Embryonic facial prominence (tissue), 1 donor: Measurements from ENCODE around the gene IDH3G.
"Not testable (repeated sequence)": the region's sequence is repeated elsewhere in the genome, so short reads cannot be mapped to it uniquely, and the experiment has no call there.

Experiments
- DNase-seq: peaks from one replicate; pipeline ENCODE4 v3.0.0-alpha.2; 2016; ENCODE audit errors: extremely low spot score

Gene IDH3G

DNA sequence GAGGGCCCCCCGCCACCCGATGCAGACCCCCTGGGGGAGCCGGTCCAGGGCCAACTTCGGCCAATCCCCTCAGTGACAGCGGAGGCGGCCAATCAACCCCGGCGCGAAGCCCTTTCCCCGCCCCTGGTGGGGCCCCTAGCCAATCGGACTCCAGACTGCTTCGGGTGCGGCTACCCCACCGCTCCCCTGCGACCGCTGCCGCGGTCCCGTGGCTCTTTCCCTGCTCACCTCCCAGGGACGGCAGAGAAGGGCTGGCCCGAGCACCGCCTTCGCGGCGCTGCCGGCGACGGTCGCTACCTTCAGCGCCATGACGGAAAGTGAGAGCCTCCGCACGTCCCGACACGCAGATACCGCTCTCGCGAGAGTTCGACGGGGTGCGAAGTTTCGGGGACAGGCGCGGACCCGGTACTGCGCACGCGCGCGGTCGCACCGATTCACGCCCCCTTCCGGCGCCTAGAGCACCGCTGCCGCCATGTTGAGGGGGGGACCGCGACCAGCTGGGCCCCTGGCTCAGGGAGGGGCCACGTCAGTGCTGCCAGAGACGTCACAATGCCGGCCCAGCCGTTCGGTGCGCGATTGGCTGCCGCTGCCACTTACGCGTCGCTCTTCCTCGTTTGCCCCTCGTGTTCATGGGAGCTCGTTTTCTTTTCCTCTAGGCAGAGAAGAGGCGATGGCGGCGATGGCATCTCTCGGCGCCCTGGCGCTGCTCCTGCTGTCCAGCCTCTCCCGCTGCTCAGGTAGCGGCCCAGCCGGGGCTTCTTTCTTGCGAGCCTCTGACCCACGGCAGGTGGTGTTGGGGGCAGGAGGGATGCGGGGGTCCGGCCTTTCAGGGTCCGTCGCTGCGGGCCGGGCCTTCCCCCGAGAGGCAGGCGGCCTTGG, at the start of gene IDH3G, which contains the start of gene SSR4:
Gene IDH3G (minus strand): TSS at position 358 of the 879 bp plus-strand sequence. CDS start 49 bp downstream, at position 309.
Gene SSR4 (plus strand): TSS at position 651 of the 879 bp plus-strand sequence. CDS start 20 bp downstream, at position 671.
- peak; percentile 89 for DNase-seq

DNA sequence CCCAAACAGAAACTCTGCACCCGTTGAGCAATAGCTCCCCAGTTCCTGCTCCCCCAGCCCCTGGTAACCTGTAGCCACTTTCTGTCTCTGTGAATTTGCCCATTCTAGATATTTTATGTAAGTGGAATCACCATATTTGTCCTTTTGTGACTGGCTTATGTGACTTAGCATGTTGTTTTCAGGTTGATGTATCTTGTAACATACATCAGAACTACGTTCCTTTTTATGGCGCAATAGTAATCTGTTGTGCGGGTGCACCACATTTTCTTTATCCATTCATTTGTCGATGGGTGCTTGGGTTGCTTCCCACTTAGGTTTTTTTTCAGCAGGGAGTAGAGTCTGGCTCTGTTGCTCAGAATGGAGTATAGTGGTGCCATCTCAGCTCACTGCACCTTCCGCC, 42.7 kb upstream of the IDH3G start:
- no peak for DNase-seq

DNA sequence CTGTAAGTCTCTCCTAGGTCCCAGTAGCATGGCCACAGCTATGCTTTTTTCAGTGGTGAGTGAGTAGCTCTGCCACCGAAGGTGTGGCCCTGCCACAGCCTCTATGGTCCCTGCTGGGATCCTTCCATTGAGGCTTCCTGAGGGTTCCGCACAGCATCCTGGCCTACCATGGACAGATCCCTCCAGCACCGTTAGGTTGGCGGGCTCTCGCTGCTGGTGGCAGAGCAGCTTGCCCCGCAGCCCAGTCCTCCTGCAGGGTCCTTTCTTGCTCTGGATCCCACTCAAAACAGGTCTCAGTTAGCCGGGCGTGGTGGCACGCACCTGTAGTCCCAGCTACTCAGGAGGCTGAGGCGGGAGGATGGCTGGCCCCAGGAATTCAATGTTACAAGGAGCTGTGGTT, 38.6 kb upstream of the IDH3G start:
- no peak for DNase-seq

DNA sequence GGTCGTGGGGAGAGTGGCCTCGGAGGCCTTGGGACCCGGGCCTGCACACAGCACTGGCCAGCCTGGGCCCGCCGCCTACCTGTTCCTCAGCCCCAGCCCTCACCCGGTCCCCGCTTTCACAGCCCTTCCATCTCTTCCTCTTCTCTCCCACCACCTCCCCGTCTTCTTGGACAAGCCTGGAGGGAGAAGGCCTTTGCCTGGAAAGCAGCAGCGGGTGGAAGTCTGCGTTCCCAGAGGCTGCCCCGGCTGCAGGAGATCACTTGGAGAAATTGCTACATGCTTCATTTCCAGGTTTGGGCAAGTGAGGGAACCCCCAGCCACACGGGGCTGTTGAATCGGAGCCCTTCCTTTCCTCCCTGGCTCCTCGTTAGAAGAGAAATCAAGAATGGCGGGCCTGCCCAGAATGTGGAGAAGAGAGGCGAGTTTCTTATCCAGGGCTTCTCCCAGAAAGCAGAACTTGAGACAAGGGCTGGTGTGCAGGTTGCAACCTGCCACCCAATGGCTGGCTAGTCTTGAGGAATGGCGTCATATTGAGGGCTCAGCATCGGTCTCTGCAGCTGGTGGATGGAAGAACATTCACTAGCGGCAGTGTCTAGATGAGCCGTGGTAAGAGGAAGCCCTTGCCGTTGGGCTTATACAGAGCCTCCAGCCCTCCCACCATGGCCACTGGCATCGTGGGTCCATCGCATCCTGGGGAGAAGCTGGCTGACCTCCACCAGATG, 37.4 kb upstream of the IDH3G start:
- no peak for DNase-seq

DNA sequence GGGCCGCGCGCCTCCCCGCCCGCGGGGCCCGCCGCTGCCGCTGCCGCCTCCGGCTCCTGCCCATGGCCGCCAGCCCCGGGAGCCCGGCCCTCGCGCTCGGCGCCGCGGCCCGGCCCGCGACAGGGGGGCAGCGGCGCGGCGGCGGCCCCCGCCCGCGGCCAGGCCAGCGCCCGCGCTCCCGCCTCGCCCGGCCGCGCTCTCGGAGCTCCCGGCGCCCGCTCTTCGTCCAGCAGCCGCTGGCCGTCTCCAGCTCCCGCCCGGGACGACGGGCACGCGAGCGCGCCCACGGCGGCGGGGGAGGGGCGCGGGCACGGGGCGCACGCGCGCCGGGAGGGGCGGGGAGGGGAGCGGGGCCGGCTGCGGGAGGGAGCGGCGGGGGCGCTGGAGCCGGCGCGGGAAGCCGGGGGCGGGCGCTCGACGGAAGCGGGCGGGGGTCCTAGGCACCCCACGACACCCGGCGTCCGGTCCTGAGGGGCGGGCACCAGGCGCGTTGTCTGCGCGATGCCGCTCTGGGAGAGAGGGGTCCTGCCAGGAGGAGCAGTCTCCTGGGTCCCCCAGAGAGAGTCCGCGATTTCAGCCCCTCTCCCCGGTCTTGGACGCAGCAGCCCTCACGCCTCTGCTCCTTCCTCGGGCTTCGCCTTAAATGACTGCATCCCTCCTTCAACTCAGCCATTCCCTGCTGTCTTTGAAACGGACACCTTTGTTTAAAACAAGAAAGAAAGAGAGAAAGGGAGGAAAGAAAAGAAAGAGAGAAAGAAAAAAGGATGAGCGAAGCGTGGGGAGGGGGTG, 36.7 kb upstream of the IDH3G start:
- DNase-seq, result no peak

DNA sequence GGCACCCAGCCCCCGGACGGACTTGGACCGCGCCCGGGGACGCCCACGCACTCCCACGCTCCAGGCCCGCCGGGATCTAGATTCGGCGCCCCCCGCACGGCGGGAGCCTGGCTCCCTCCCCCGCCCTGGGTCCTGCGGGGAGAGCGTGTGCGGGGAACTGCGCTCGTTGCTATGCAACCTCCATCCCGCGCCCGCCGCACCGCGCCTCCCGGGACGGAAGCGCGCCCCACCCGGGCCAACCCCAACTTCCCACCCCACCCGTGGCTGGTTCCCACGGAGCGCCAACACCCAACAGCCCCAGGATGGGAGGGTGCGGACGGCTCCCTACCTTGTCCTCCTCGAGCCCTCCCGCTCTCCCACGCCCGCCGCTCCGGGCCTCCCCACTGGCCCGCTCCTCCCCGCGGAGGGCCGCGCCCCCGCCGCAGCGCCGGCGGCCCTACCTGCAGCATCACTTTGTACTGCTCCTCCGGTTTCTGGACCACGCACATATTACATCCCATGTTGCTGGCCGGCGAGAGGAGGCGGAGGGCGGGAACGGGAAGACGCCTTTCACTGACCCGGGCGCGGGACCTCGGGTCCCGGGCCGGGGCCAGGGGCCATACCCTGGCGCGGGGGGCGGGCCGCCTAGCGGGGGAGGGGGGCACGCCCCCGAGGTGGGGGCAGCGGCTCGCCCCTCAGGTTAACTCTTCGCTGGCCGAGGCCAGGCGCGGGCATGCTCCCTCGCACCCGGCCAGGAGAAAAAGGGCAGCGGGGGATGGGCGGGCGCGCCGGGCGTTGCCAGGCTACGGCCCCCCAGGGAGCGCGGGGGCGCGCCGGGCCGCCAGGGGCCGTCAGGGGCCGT, 35.8 kb upstream of the IDH3G start, which contains the start of gene PDZD4:
Gene PDZD4 (minus strand): TSS at position 746 of the 841 bp plus-strand sequence. CDS start 246 bp downstream, at position 500.
- no peak for DNase-seq

DNA sequence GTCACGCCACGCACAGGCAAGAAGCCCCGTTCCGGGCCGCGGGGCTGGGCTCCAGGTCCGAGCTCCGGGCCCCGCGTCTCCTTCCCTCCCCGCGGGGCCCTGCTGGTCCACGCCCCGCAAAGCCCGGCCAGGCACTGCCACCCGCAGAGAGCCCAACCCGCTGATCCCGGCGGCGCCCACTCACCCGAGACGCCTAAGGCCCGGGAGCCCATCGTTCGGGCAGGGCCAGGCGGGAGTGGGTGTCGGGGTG, 35.3 kb upstream of the IDH3G start:
- no peak for DNase-seq

DNA sequence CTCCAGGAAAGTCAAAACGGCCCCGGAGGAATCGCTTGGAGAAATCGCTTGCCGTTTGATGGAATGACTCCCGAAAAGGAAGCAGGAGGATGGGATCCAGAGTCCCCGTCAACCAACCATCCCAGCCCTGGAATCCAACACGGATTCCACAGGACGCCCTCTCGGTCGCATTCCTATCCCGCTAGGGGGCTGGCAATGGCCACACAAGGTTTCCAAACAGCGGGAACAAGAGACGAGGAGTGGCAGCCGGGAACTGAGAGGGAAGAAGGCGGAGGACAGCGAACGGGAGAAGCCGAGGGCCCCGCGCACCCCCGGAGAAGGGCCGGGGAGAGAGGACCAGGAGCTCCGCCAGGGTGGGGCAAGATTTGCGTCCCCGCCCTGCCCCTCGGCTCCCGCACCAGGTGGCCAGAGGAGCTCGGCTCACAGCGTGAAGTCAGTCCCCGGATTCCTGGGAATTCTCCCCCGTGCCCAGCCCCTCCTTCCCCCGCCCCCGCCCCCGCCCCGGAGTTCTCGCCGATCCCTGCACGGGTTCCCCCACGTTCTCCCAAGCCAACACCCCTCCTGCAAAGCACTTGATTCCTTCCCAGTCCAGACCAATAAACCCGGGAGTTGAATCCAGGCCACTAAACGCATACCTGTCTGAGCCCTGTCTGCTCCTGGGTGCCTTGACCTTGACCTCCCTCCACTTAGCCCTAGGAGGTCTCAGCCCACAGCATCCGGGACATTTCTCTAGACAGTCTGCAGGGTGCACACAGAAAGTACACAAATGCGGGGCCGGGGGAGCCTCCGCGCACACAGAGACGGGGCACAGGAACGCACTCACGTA, 34.8 kb upstream of the IDH3G start:
- no peak for DNase-seq

DNA sequence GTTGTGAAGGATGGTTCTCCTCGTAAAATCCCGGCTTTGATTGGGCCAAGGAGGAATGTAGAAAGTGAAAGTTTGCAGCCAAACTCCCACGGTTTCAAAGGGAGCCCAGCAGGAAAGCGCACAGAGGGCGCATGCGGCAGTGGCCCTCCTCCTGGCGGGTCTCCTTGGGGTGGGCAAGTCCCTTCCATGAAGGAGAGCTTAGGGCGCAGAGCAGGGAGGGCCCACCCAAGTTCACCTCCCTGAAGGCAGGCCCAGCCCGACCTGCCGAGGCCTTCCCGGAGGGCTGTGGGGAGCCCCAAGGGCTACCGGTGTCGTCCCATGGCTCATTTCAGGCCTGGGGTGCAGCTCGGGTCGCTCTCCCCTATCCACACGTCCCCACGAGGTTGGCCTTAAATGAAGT, 34.1 kb upstream of the IDH3G start:
- no peak for DNase-seq

DNA sequence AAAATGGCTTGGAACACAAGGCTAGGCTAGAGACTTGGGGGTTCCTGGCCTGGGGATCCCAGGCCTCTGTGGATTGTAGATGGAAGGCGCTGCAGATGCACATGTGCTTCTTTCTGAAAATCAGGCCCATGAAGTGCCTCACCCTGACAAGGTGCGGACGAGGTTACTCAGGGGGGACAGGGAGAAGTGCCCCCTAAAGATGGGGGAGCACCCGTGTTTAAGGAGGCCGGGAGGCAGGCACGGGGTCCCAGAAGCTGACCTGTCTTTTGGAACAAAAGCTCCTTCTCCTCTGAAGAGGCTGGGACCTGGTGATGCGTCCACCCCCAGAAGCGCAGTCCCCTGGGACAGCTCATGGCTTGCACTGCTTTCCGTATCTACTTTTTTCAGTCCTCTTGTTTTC, 33.7 kb upstream of the IDH3G start:
- DNase-seq, result no peak

DNA sequence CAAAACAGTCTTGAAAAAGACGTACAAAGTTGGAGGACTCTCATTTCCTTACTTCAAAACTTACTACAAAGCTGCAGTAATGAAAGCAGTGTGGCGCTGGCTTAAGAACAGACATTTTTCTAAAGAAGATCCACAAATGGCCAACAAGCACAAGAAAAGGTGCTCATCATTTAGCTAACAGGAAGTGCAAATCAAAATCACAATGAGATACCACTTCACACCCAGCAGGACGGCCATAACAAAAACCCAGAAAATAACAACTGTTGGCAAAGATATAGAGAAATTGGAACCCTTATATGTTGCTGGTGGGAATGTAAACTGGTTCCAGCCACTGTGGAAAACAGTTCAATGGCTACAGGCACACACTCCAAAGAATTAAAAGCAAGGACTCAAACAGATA, 32.8 kb upstream of the IDH3G start:
- DNase-seq, result no peak

DNA sequence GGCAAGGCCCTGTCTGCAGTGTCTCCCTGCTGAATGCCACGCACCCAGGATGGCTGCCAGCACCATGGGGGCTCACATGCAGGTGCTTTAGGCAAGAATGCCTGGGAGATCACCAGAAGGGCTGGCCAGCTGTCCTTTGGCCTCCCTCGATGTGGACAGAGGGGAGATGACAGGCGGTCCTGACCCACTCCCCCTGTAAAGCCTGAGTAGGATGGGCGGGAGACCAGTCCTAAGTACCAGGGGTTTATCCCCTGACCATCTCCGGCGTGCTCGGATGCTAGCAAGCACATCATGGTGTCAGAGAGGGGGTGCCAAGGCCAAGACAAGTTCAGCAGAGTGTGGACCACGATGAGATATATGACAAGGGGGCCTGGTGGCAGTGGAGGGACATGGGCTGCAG, 30.9 kb upstream of the IDH3G start:
- no peak for DNase-seq

DNA sequence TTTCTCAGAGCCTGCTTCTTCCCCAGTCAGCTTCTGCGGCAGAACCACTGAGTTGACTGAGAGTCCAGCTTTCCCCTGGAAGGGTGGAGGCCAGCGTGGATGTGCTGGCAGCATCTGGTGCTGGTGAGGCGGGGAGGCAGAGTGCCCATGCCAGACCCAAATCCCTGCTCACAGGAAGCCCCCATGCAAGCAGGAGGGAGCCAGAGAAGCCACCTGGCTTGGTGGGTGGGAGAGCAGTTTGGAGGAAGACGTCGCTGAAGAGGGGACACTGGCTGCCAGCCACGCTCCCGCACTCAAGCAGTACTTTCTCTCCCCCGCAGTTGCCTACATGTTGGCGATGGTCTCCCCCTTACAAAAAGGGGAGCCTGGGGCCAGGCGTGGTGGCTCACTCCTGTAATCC, 30.2 kb upstream of the IDH3G start:
- no peak for DNase-seq

DNA sequence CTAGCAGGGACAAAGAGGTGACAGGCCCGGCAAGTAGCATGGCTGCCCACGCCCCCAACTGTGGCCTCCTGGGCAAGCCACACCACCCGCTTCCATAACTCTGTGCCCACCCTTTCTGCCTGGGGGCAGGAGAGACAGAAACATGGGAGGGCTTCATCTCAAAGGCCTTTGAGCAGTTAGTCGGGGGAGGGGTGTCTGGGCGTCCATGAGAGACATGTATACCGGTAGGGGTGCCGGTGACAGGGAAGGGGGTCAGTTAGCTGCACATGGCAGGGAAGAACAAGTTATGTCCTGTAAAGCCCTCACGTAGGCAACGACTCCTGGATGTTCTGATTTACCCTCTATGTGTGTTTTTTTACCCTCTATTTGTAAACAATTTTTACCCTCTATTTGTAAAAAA, 26.9 kb upstream of the IDH3G start:
- DNase-seq, result no peak

DNA sequence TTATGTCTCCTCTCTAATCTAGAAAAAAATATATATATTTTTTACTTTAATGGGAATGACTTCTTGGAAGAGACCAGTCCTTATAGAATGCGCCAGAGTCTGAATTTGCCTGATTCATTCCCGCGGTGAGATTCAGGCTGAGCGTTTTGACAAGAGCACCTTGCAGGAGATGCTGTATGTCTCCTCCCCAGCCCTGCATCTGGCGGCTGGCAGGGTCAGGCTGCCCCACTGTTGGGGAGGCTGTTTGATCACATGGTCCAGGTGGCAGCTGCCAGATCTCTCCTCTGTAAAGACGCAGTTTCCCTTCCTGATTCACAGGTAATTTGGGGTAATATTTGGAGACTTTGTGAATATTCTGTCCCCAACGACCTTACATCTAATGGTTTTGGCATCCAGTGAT, 26.4 kb upstream of the IDH3G start:
- no peak for DNase-seq

DNA sequence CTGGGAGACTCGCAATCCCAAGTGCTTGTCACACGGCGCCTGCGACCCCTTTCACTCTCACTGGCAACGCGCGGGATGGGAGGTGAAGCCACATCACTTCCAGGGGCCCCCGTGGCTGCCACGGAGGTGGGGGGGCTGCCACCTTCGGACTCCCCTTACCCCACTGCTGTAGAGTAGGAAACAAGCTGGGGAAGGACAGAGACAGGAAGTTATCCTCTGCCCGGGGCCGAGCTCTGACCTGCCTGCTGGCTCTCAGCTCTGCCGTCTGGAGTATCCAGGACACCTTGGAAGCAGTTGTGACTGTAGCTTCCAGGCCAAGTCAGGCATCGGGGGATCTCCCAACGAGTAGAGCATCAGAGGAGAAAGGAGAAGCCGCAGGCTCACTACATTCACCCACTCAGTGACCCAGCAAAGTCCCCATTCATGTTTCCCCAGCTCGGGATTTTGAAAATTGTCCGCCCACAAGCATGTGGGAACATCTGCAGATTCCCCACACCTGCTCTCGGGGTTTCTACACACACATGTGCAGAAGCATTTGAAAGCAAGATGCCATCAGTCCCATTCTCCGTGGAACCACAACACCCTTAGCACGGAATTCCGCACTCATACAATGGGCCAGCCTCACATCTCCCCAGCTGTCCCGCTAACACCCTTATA, 25.3 kb upstream of the IDH3G start:
- no peak for DNase-seq

DNA sequence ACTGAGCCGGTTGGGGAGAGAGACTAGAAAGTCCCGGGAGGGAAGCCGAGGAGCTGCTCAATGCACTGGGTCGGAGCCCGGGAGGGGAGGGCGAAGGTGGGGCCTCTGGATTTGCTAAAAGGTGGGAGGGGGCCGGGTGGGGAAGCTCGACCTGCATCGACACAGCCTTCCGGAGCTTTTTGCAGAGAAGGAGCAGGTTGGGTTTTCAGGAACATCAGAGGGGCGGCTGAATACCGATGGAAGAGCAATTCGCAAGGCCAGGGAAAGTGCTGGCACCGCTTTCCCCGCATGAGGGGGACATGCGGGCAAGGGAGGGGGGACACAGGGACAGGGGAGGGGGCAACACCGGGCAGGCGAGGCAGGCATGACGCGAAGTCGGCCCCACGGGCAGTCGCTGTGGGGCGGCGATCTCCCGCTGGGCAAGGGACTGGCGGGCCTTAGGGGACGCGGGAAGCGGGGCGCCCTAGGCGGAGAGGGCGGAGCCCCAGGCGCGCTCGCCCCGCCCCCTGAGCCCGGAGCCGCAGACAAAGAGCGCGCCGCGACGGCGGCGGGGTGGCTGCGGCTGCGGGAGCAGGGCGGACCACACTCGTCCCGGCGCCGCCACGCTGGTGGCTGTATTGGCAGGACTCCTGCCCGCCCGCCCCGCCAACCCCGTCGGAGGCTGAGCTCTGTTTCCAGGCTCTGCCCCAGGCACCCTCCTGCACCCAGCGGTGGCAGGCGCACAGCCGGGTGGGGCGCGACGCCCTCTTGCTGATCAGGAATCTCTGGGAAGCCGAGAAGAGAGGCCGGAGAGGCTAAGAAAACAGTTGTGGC, 24.6 kb upstream of the IDH3G start:
- no peak for DNase-seq

DNA sequence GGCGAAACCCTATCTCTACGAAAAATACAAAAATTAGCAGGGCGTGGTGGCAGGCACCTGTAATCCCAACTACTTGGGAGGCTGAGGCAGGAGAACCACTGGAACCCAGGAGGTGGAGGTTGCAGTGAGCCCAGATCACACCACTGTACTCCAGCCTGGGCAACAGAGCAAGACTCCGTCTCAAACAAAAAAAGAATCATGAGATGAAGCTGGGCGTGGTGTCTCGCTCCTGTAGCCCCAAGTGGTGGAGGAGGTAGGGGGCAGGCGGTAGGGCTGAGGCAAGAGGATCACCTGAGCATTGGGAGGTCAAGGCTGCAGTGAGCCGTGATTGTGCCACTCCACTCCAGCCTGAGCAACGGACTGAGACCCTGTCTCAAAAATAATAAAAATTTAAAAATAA, 23.9 kb upstream of the IDH3G start:
- not testable (repeated sequence) for DNase-seq
